ENCODE results near the gene P2RX6. TPM values are rescaled to one million over a fixed set of nuclear protein-coding genes. Genes with fewer than 3 reads are reported as not detected.

P2RX6 gene
- polyA plus RNA-seq, 3 donors, result 1.3 to 2.4 (median 1.5) TPM

GRCh38 chr22:21010426-21011113 lies 4.4 kb upstream of the P2RX6 start:
- DNase-seq, result no peak

GRCh38 chr22:21012446-21013407 lies 2.2 kb upstream of the P2RX6 start:
- DNase-seq, result no peak

- no peak for DNase-seq
These were observed 1.2 kb upstream of the P2RX6 start for GRCh38 chr22:21013657-21014201.

GRCh38 chr22:21014202-21014725 lies 701 bp upstream of the P2RX6 start:
- DNase-seq, result peak; percentile 94

GRCh38 chr22:21015466-21016006 lies 571 bp downstream of the P2RX6 start:
- no peak for DNase-seq

GRCh38 chr22:21016644-21017420 lies 1.9 kb downstream of the P2RX6 start:
- no peak for DNase-seq

GRCh38 chr22:21018314-21018713 lies 3.3 kb downstream of the P2RX6 start:
- no peak for DNase-seq

- DNase-seq, result no peak
These were observed 6.0 kb downstream of the P2RX6 start for GRCh38 chr22:21020802-21021429.

- DNase-seq, result no peak
These were observed 7.5 kb downstream of the P2RX6 start for GRCh38 chr22:21022507-21022906.

- no peak for DNase-seq
These were observed 8.1 kb downstream of the P2RX6 start for GRCh38 chr22:21022955-21023614.

GRCh38 chr22:21025266-21025665 lies 10.3 kb downstream of the P2RX6 start:
- no peak for DNase-seq

- no peak for DNase-seq
These were observed 11.1 kb downstream of the P2RX6 start for GRCh38 chr22:21025763-21026755.

GRCh38 chr22:21026783-21027692 lies 12.1 kb downstream of the P2RX6 start:
- no peak for DNase-seq

- no peak for DNase-seq
These were observed 13.6 kb downstream of the P2RX6 start for GRCh38 chr22:21028277-21029251.

GRCh38 chr22:21029486-21030025 lies 14.6 kb downstream of the P2RX6 start:
- DNase-seq, result no peak

GRCh38 chr22:21030032-21030431 lies 15.1 kb downstream of the P2RX6 start:
- no peak for DNase-seq
